ENCODE measurements around the gene WDR4.

The WDR4 gene

GRCh38 chr21:42873096-42873495 lies 6.2 kb downstream of the WDR4 start:
- no peak for DNase-seq

- no peak for DNase-seq
These were observed 11.1 kb downstream of the WDR4 start for GRCh38 chr21:42868196-42868595.

- no peak for DNase-seq
These were observed 13.6 kb downstream of the WDR4 start for GRCh38 chr21:42865776-42866160.

- DNase-seq: no peak
These were observed 14.2 kb downstream of the WDR4 start for GRCh38 chr21:42864815-42865775.

- no peak for DNase-seq
These were observed 15.1 kb downstream of the WDR4 start for GRCh38 chr21:42864286-42864685.

- no peak for DNase-seq
These were observed 15.9 kb downstream of the WDR4 start for GRCh38 chr21:42863504-42863870.

- DNase-seq: no peak
These were observed 16.4 kb downstream of the WDR4 start for GRCh38 chr21:42862774-42863503.

- DNase-seq: no peak
These were observed 17.4 kb downstream of the WDR4 start for GRCh38 chr21:42861848-42862400.

- DNase-seq: no peak
These were observed 18.0 kb downstream of the WDR4 start for GRCh38 chr21:42861311-42861847.

GRCh38 chr21:42860345-42860744 lies 19.0 kb downstream of the WDR4 start:
- no peak for DNase-seq

GRCh38 chr21:42859891-42860230 lies 19.5 kb downstream of the WDR4 start:
- no peak for DNase-seq

GRCh38 chr21:42858957-42859890 lies 20.1 kb downstream of the WDR4 start:
- no peak for DNase-seq

- DNase-seq: no peak
These were observed 21.0 kb downstream of the WDR4 start for GRCh38 chr21:42858185-42858847.

- DNase-seq: no peak
These were observed 22.1 kb downstream of the WDR4 start for GRCh38 chr21:42857216-42857615.

GRCh38 chr21:42855937-42856335 lies 23.4 kb downstream of the WDR4 start:
- DNase-seq: no peak

- no peak for DNase-seq
These were observed 24.0 kb downstream of the WDR4 start for GRCh38 chr21:42855171-42855936.

GRCh38 chr21:42854246-42855010 lies 24.9 kb downstream of the WDR4 start:
- no peak for DNase-seq

- DNase-seq: no peak
These were observed 25.7 kb downstream of the WDR4 start for GRCh38 chr21:42853621-42854020.

GRCh38 chr21:42852925-42853570 lies 26.3 kb downstream of the WDR4 start:
- DNase-seq: no peak
